ENCODE results near the gene CLNK. TPM values are rescaled to one million over a fixed set of nuclear protein-coding genes. Genes with fewer than 3 reads are reported as not detected.

Gene CLNK
- total RNA-seq, 1 donor from 2014 or later = not detected

DNA sequence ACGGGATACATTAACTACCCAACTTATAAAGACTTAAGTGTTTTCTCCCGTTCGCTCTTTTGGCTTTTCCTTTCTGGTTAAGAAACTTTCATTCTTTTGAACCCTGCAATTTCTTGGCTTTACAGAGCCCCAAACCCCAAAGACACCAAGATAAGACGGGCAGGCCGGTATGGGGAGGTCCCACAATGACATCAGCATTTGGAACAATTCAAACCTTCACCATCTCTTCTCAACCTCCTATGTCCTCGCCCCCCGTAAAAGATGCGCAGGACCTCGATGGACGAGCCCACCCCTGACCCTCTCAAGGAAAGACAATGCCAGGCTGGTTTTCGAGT lies 228.3 kb downstream of the CLNK start:
- H3K4me1 Mint-ChIP-seq (ENCODE audit: low read depth) = peaks cover 14% of the 10 kb centered on the region
- no peaks in the 10 kb centered on the region for H3K27me3 Mint-ChIP-seq (ENCODE audit: low read depth)
- peaks cover 8% of the 10 kb centered on the region for H3K9me3 Mint-ChIP-seq (ENCODE audit: low read depth)
- TF ChIP-seq, protein P1, sequence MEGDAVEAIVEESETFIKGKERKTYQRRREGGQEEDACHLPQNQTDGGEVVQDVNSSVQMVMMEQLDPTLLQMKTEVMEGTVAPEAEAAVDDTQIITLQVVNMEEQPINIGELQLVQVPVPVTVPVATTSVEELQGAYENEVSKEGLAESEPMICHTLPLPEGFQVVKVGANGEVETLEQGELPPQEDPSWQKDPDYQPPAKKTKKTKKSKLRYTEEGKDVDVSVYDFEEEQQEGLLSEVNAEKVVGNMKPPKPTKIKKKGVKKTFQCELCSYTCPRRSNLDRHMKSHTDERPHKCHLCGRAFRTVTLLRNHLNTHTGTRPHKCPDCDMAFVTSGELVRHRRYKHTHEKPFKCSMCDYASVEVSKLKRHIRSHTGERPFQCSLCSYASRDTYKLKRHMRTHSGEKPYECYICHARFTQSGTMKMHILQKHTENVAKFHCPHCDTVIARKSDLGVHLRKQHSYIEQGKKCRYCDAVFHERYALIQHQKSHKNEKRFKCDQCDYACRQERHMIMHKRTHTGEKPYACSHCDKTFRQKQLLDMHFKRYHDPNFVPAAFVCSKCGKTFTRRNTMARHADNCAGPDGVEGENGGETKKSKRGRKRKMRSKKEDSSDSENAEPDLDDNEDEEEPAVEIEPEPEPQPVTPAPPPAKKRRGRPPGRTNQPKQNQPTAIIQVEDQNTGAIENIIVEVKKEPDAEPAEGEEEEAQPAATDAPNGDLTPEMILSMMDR (IDR thresholded peaks at IDR 0.05) = no peak
- peak overlapping the region; percentile 76 for H3K4me3 Mint-ChIP-seq (ENCODE audit: unreplicated experiment)
- peaks cover 27% of the 10 kb centered on the region for H3K36me3 Mint-ChIP-seq (ENCODE audit: low read depth)
- peak overlapping the region; percentile 79 for H3K27ac Mint-ChIP-seq (ENCODE audit: unreplicated experiment)
- no peak for DNase-seq (ENCODE audit: low spot score)

DNA sequence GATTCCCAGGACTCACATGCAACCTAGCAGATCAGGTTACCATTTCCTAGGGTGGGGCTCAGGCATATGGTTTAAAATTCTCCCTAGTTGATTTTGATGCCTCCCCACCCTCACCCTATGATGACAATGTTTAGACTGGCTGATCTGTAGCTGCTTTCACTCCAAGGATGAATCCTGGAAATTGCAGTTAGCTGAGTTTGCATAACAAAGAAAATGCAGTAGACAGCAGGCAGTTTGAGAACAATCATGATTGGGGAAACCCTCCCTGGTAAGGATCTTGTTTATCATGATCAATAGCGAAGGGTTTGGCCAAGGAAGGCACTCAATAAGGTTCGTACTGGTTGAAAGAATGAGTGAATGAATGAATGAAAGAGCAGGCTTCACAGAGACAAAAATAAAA lies 229.4 kb downstream of the CLNK start:
- H3K27ac Mint-ChIP-seq (ENCODE audit: unreplicated experiment) = no peak overlapping the region
- TF ChIP-seq, protein P1 (IDR thresholded peaks at IDR 0.05) = no peak
- peaks cover 36% of the 10 kb centered on the region for H3K36me3 Mint-ChIP-seq (ENCODE audit: low read depth)
- peaks cover 14% of the 10 kb centered on the region for H3K4me1 Mint-ChIP-seq (ENCODE audit: low read depth)
- H3K27me3 Mint-ChIP-seq (ENCODE audit: low read depth) = no peaks in the 10 kb centered on the region
- peaks cover 12% of the 10 kb centered on the region for H3K9me3 Mint-ChIP-seq (ENCODE audit: low read depth)
- no peak overlapping the region for H3K4me3 Mint-ChIP-seq (ENCODE audit: unreplicated experiment)
- no peak for DNase-seq (ENCODE audit: low spot score)

DNA sequence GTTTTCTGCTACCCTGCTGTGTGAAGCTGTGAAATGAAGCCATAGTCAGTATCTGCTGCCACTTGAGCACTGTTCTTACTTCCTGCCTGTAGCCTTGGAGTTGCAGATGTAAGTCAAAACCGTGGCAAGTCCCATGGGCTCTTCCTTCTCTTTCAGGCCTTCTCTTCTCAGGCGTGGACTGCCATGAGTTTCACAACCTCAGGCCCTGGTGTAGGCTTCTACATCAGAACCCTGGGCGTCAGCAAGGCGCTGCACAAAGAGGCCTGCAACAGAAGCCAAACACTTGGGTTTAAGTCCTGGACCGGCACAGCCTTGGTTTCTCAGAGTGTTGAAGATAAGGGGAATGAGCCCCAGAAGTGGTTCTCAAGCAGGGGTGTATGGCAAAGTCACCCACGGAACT lies 229.8 kb downstream of the CLNK start:
- TF ChIP-seq, protein P1 (IDR thresholded peaks at IDR 0.05) = no peak
- Mint-ChIP-seq H3K4me1 (ENCODE audit: low read depth) (peaks cover 14% of the 10 kb centered on the region), H3K27ac (ENCODE audit: unreplicated experiment) (peak overlapping the region; percentile 7), H3K4me3 (ENCODE audit: unreplicated experiment) (no peak overlapping the region), H3K36me3 (ENCODE audit: low read depth) (peaks cover 40% of the 10 kb centered on the region), H3K27me3 (ENCODE audit: low read depth) (no peaks in the 10 kb centered on the region), H3K9me3 (ENCODE audit: low read depth) (peaks cover 15% of the 10 kb centered on the region)
- no peak for DNase-seq (ENCODE audit: low spot score)

DNA sequence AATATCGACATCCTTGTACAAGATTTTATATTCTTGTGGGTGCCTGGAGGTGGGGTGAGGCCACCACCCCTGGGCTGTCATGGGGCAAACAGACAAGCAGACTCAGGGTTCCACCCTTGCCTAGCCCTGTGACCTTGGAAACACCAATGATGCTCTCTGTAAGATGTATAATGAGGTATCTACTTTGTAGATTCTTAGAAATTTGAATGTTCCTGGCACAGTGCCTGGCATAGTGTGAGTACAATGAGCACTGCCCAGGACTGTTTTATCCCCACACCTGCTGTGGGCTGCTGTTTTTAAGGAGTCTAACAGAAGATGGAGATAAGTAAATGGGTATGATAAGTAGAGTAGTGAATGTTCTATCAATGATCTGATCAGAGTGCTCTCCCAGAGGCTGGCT lies 230.4 kb downstream of the CLNK start:
- no peak for DNase-seq (ENCODE audit: low spot score)
- Mint-ChIP-seq H3K27ac (ENCODE audit: unreplicated experiment) (no peak overlapping the region), H3K4me1 (ENCODE audit: low read depth) (peaks cover 14% of the 10 kb centered on the region), H3K27me3 (ENCODE audit: low read depth) (no peaks in the 10 kb centered on the region), H3K36me3 (ENCODE audit: low read depth) (peaks cover 45% of the 10 kb centered on the region), H3K4me3 (ENCODE audit: unreplicated experiment) (no peak overlapping the region), H3K9me3 (ENCODE audit: low read depth) (peaks cover 17% of the 10 kb centered on the region)
- TF ChIP-seq, protein P1 (IDR thresholded peaks at IDR 0.05) = no peak

DNA sequence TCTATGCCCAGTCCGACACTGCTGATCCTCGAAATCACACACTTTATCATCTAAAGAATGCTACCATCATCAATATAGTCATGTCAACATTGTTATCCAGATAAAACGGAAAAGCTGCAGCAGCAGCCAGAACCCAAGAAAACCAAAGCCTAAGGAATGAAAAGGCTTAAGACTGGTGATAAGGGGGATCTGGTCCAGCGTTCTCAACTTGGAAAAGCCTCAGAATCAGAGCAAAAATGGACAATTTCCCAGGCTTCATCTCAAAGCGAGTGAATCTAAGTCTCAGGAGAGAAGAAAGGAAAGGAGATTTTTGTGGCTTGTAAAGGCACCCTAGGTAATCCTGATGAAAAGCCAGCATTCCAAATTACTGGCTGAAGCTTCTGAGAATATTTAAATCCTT lies 235.6 kb downstream of the CLNK start:
- no peak for DNase-seq (ENCODE audit: low spot score)
- Mint-ChIP-seq H3K9me3 (ENCODE audit: low read depth) (peaks cover 50% of the 10 kb centered on the region), H3K27ac (ENCODE audit: unreplicated experiment) (no peak overlapping the region), H3K4me3 (ENCODE audit: unreplicated experiment) (no peak overlapping the region), H3K36me3 (ENCODE audit: low read depth) (peaks cover 76% of the 10 kb centered on the region), H3K4me1 (ENCODE audit: low read depth) (no peaks in the 10 kb centered on the region), H3K27me3 (ENCODE audit: low read depth) (no peaks in the 10 kb centered on the region)
- TF ChIP-seq, protein P1 (IDR thresholded peaks at IDR 0.05) = no peak
